ENCODE data around the gene SCAPER. TPM values are rescaled to one million over a fixed set of nuclear protein-coding genes. Genes with fewer than 3 reads are reported as not detected.

Gene SCAPER
- total RNA-seq, 1 experiment from 2014 or later = 7.4 TPM

DNA sequence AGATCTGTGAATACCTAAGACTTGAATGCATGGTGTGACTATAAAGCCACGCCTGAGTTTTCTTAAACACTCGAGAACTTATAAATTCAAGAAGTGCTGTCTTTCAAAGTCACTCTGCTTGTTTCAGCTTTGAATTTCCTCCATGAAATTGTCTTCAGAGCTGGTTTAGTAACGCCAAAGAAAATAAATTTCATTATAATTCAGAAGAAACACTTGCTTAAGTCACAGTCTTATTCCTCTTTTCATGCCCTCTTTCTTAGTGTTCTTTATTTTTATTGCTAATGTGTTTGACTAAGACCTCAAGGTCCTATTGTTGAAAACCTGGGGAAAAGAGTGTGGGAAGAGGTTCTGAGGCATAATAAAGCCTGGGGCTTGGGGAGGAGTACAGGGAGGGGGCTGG, 23.1 kb upstream of the SCAPER start:
- Histone ChIP-seq H4K8ac (replicated peaks; ENCODE audit: insufficient read length, low read depth, low read length) (no peak overlapping the region), H2BK120ac (ENCODE audit: low read depth, low read length, poor library complexity, severe bottlenecking) (no peak overlapping the region), H3K27ac (ENCODE audit: insufficient read length, low read depth, low read length) (no peak overlapping the region), H3K23ac (ENCODE audit: insufficient read length, low read depth, low read length) (no peak overlapping the region), H3K4me1 (ENCODE audit: insufficient read depth, low read length) (no peaks in the 10 kb centered on the region), H3K9ac (ENCODE audit: extremely low read depth, insufficient read length, low read length) (no peak overlapping the region), H3K4me2 (ENCODE audit: insufficient read depth, insufficient read length, low read length) (no peak overlapping the region), H4K20me1 (ENCODE audit: control insufficient read depth, insufficient read depth, insufficient read length) (no peaks in the 10 kb centered on the region), H3K23me2 (ENCODE audit: insufficient read length, low read depth, low read length, poor library complexity, severe bottlenecking) (no peaks in the 10 kb centered on the region), H2BK20ac (ENCODE audit: low read depth, low read length, poor library complexity, severe bottlenecking) (no peak overlapping the region), H3K79me1 (ENCODE audit: insufficient read depth, low read depth, low read length, poor library complexity, severe bottlenecking) (no peaks in the 10 kb centered on the region), H3K9me3 (ENCODE audit: control insufficient read depth, low read depth, low read length) (no peaks in the 10 kb centered on the region), H3K27me3 (ENCODE audit: insufficient read depth, low read length) (no peaks in the 10 kb centered on the region), H2BK12ac (ENCODE audit: insufficient read length, low read depth, low read length) (no peak overlapping the region), H4K91ac (ENCODE audit: insufficient read length, low read depth, low read length) (no peak overlapping the region), H2AFZ (ENCODE audit: low read length) (no peak overlapping the region), H4K5ac (ENCODE audit: insufficient read length, low read depth, low read length) (no peak overlapping the region), H3K18ac (ENCODE audit: insufficient read length, low read depth, low read length) (no peak overlapping the region), H3K14ac (ENCODE audit: insufficient read depth, low read length) (no peak overlapping the region), H3K56ac (ENCODE audit: insufficient read length, low read depth, low read length) (no peak overlapping the region), H3K4ac (ENCODE audit: low read depth, low read length) (no peak overlapping the region), H2AK5ac (ENCODE audit: insufficient read length, low read length) (no peak overlapping the region), H2BK5ac (ENCODE audit: insufficient read length, low read length) (no peak overlapping the region), H3K79me2 (ENCODE audit: insufficient read depth, low read length) (peaks cover 3% of the 10 kb centered on the region; the same call in 1 of the 2 replicates), H3T11ph (ENCODE audit: low read length) (no peak overlapping the region), H2BK15ac (ENCODE audit: low read depth, low read length) (no peak overlapping the region)
- Mint-ChIP-seq H3K4me3 (no peak overlapping the region), H3K9me3 (no peaks in the 10 kb centered on the region; a peak in 1 of 5 replicates), H3K27ac (no peak overlapping the region), H3K36me3 (ENCODE audit: insufficient read depth in 1 of 3, low read depth in 3 of 3) (peaks cover 3 to 6% (median 3%) of the 10 kb centered on the region in 3 experiments; a peak in 6 of 7 replicates), H3K27me3 (ENCODE audit: low read depth) (peaks cover 6% of the 10 kb centered on the region), H3K4me1 (peaks cover 24% of the 10 kb centered on the region in 2 experiments)
- no peak for DNase-seq
- TF ChIP-seq, protein P1, sequence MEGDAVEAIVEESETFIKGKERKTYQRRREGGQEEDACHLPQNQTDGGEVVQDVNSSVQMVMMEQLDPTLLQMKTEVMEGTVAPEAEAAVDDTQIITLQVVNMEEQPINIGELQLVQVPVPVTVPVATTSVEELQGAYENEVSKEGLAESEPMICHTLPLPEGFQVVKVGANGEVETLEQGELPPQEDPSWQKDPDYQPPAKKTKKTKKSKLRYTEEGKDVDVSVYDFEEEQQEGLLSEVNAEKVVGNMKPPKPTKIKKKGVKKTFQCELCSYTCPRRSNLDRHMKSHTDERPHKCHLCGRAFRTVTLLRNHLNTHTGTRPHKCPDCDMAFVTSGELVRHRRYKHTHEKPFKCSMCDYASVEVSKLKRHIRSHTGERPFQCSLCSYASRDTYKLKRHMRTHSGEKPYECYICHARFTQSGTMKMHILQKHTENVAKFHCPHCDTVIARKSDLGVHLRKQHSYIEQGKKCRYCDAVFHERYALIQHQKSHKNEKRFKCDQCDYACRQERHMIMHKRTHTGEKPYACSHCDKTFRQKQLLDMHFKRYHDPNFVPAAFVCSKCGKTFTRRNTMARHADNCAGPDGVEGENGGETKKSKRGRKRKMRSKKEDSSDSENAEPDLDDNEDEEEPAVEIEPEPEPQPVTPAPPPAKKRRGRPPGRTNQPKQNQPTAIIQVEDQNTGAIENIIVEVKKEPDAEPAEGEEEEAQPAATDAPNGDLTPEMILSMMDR (conservative IDR thresholded peaks at IDR 0.05) = no peak
- no CpG with 5 or more reads among the region's 3 CpGs for WGBS (ENCODE audit: extremely low coverage, insufficient read length, low lambda C conversion rate)

Measured in H9 (cell line).